ENCODE results near the gene C9orf72. TPM values are rescaled to one million over a fixed set of nuclear protein-coding genes. Genes with fewer than 3 reads are reported as not detected.

Gene C9orf72
- total and polyA plus RNA-seq, 2 of the 13 experiments (the other 11 are each of a cell fraction or from before 2014, with no cell fraction given): 3.1 to 5.9 TPM

- TF ChIP-seq HDAC1 (CRISPR knock-in tag; IDR thresholded peaks at IDR 0.05): 0 out of 2 replicates have a peak, but pooled peaks have one; percentile 36
- peak; percentile 13; the same call in 1 of the 2 replicates for TF ChIP-seq BCL6 (CRISPR knock-in tag; IDR thresholded peaks at IDR 0.05)
- TF ChIP-seq BORCS8-MEF2B (CRISPR knock-in tag; IDR thresholded peaks at IDR 0.05): peak; percentile 62; the same call in 1 of the 2 replicates
- peak; percentile 62 for TF ChIP-seq STAG1 (CRISPR knock-in tag; IDR thresholded peaks at IDR 0.05)
- TF ChIP-seq ZNF138 (CRISPR knock-in tag; IDR thresholded peaks at IDR 0.05; ENCODE audit: low read depth): no peak
- TF ChIP-seq HNRNPLL (IDR thresholded peaks at IDR 0.05; ENCODE audit: low read depth, low read length, poor library complexity, severe bottlenecking): peak; percentile 45
- TF ChIP-seq MLXIP (CRISPR knock-in tag; IDR thresholded peaks at IDR 0.05; ENCODE audit: borderline replicate concordance): no peak
- TF ChIP-seq ZFY (CRISPR knock-in tag; IDR thresholded peaks at IDR 0.05): peak; percentile 18; the same call in 1 of the 2 replicates
- TF ChIP-seq ZBTB34 (CRISPR knock-in tag; IDR thresholded peaks at IDR 0.05): no peak
- TF ChIP-seq ZNF274 (CRISPR knock-in tag; IDR thresholded peaks at IDR 0.05): 0 out of 2 replicates have a peak, but pooled peaks have one; percentile 17
- TF ChIP-seq KDM2A (CRISPR knock-in tag; IDR thresholded peaks at IDR 0.05; ENCODE audit: borderline replicate concordance, low read depth): peak; percentile 71; the same call in 1 of the 2 replicates
- TF ChIP-seq ZNF674 (CRISPR knock-in tag; IDR thresholded peaks at IDR 0.05; ENCODE audit: low read depth): no peak
- peak; percentile 56 for TF ChIP-seq ZNF883 (CRISPR knock-in tag; IDR thresholded peaks at IDR 0.05; ENCODE audit: not compliant biosample characterization)
- TF ChIP-seq IRX3 (CRISPR knock-in tag; IDR thresholded peaks at IDR 0.05; ENCODE audit: borderline replicate concordance, low read depth): no peak
- no peak for TF ChIP-seq ZBTB3 (CRISPR knock-in tag; IDR thresholded peaks at IDR 0.05; ENCODE audit: borderline replicate concordance, low read depth)
- peak; percentile 57 to 65; a peak in 3 of 4 replicates for TF ChIP-seq HMGXB4 (CRISPR knock-in tag; IDR thresholded peaks at IDR 0.05; ENCODE audit: borderline replicate concordance in 1 of 2, low read depth in 1 of 2)
- TF ChIP-seq ZNF501 (CRISPR knock-in tag; IDR thresholded peaks at IDR 0.05): 0 out of 2 replicates have a peak, but pooled peaks have one; percentile 33
- TF ChIP-seq POGK (CRISPR knock-in tag; conservative IDR thresholded peaks at IDR 0.05): peak; percentile 58; the same call in 1 of the 2 replicates
- TF ChIP-seq ZNF619 (CRISPR knock-in tag; IDR thresholded peaks at IDR 0.05): no peak
Observed at GRCh38 chr9:27529316-27530278, 43.7 kb downstream of the C9orf72 start, which contains the start of gene MOB3B (continued).

All from HepG2 (cell line).